Right cardiac atrium (tissue), 5 donors: ENCODE results near the gene FAM107B. TPM values are rescaled to one million over a fixed set of nuclear protein-coding genes. Genes with fewer than 3 reads are reported as not detected.
A peak's percentile ranks its signal among the peaks of the same experiment; 100 is the strongest.
"Not testable (repeated sequence)": the region's sequence is repeated elsewhere in the genome, so short reads cannot be mapped to it uniquely, and the experiment has no call there.

Source experiments
- ATAC-seq, 2 donors: fragments of 200-7000 bp; cut with Tn5 transposase; one replicate each; pipeline versions ENCODE4 v1.8.0 to v1.9.1; 2020; ENCODE audit warnings: moderate library complexity in 2 of 2, mild to moderate bottlenecking in 1 of 2
- DNase-seq, 3 donors: peaks; one replicate each; pipeline ENCODE4 v3.0.0-alpha.2; 2020
- H3K27ac ChIP-seq: one replicate; pipeline ENCODE4 v1.5.1; 2013; ENCODE audit warnings: mild to moderate bottlenecking, low read length, control low read depth, moderate library complexity
- H3K27me3 ChIP-seq: one replicate; pipeline ENCODE4 v1.6.1; 2013; ENCODE audit not compliant: control insufficient read depth, insufficient read depth
- H3K4me1 ChIP-seq: one replicate; pipeline ENCODE4 v1.6.1; 2013; ENCODE audit warnings: low read length; ENCODE audit not compliant: control insufficient read depth, insufficient read depth
- H3K4me3 ChIP-seq: one replicate; pipeline ENCODE4 v1.5.1; 2013; ENCODE audit warnings: low read length, control low read depth
- H3K9me3 ChIP-seq: one replicate; pipeline ENCODE4 v1.6.1; 2013; ENCODE audit warnings: low read length; ENCODE audit not compliant: control insufficient read depth
- WGBS: extraction: QIAGEN DNeasy Blood & Tissue Kit; methylation state at CpG from one replicate; pipeline ENCODE4 v1.1.7; 2013; 5-methylcytosine and 5-hydroxymethylcytosine counted together
- intact Hi-C, 4 donors: fragments of 100-400 bp; cut with DNase I; formaldehyde crosslinking; loops; one replicate each; pipeline versions ENCODE4 v1.11.0 to v1.14.0; 2022 to 2023
- polyA plus RNA-seq: library from polyadenylated mRNA; stranded (reverse); fragments of 200-250 nt; gene quantifications from one replicate; pipeline ENCODE4 v1.2.3, GENCODE V29; 2013
- total RNA-seq, 4 donors: library from RNA; stranded (reverse); fragmentation: NEBNext Ultra II Directional; extraction: Animal tissue kit (Norgen Biotek cat#: 25700); gene quantifications; one replicate each; pipeline ENCODE4 v1.2.1, GENCODE V29; 2021
- donor health status: healthy with polysubstance abuse.
- donor health status: DM: no; HTN: yes; CAD: no.
- donor health status: DM: no; HTN: no; CAD: no.
- donor health status: DM: no; HTN: yes; CAD: no; lungs with severe emphysema.
- donor health status: DM: yes; HTN: yes; CAD: no.

Gene FAM107B
- total and polyA plus RNA-seq, 5 donors, result 4.3 to 18.7 (median 8.0) TPM

DNA sequence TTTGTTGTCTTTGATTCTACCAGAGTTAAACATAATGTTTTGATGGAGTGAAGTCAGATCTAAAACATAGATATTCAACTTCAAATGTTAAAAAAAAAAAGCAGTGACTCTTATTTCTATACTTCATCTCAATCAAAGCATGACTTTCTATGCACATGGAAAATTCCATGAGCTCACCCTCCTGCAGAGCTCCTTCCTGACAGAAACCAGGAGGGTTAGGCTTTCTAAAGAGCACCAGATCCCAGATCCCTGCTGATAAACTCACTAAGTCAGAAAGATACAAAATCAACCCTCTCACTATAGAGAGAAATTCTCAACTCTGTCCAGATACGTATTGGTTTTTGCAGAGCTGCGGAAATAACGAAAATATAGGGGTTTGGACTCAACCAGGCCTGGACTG is 122.6 kb downstream of the FAM107B start:
- no peak for DNase-seq
- intact Hi-C loops, result no loop called here
- 96% methylated on average over 3 of the region's 3 CpGs for WGBS
- Histone ChIP-seq H3K4me1 (no peaks in the 10 kb centered on the region), H3K9me3 (no peaks in the 10 kb centered on the region), H3K27me3 (no peaks in the 10 kb centered on the region), H3K4me3 (no peak overlapping the region), H3K27ac (no peak overlapping the region)
- ATAC-seq, result no peak

DNA sequence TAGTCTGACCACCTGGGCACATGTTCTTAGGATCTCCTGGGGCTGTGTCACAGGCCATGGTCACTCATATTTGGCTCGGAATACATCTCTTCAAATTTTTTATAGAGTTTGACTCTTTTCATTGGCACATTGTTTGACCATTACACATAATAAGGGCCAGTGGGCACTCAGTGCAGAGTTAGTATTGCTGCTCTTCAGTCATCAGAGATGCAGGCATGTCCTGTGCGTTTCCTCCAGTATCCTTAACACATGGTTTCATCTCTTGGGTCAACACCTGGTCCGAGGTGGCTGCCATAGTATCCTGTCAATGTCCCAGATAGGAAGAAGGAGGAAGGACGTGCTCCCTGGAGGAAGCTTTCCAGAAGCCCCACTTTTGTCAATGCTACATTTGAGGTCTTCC is 125.0 kb downstream of the FAM107B start:
- no peak overlapping the region for H3K27ac ChIP-seq
- WGBS, result 93% methylated on average over 4 of the region's 4 CpGs
- intact Hi-C loops, result no loop called here
- H3K27me3 ChIP-seq, result no peaks in the 10 kb centered on the region
- ATAC-seq (no peak), DNase-seq (no peak)
- no peaks in the 10 kb centered on the region for H3K4me1 ChIP-seq
- no peak overlapping the region for H3K4me3 ChIP-seq
- H3K9me3 ChIP-seq, result no peaks in the 10 kb centered on the region

DNA sequence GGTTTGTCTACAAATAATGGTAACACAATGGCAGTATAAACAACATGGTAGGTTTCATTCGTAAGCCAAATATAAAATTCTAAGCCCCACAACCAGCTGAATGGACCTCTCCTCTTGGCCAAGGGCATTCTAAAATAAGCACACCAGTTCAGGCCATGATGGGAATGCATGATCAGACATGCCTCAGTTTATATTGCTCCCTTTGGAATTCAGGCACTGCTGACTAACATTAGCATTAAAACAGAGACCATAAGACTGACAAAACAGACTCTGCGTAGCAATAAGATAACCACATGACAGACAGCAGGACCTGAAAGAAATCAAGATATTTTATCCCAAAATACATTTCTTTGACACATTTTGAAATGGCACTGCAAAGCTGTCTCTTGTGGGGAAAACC is 125.8 kb downstream of the FAM107B start:
- H3K27ac ChIP-seq, result no peak overlapping the region
- H3K4me1 ChIP-seq, result no peaks in the 10 kb centered on the region
- no peaks in the 10 kb centered on the region for H3K9me3 ChIP-seq
- no peaks in the 10 kb centered on the region for H3K27me3 ChIP-seq
- no peak for ATAC-seq
- 87% methylated on average over 2 of the region's 2 CpGs for WGBS
- intact Hi-C loops, result no loop called here
- no peak for DNase-seq
- no peak overlapping the region for H3K4me3 ChIP-seq

DNA sequence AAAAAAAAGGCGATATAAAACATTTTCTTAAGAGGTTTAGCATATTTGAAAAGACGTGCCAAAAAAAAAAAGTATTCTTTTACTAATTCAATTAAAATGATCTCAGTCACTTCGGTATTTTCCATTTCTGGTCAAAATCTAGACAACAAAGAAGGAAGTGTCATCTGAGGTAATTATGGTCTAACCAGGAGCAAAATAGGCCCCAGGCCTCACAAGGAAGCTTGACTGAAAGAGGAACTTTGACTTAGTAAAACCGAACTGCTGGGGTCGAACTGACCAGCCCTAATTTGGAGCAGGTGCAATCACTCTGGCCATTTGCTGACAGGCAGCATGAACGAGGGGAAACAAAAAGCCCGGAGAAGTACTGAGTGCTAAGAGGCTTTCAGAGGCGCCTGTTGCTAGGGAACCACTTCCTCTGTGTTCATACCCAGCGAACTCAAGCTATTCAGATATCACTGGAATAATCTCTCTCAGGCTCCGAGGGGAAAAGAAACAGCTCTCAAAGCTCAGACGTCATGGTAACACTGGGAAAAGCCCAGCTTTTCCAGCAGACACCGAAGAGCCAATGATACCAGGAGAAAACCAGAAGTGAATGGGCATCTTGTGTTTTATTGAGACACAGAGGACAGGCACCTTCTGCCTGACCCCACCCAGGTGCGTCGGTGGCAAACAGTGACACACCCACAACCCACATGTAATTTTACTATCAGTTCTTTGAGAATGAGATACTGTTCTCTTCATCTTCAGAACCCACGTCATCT is 126.5 kb downstream of the FAM107B start:
- no peaks in the 10 kb centered on the region for H3K9me3 ChIP-seq
- DNase-seq (peak; percentile 62 to 82 (median 80)), ATAC-seq (peak; percentile 97)
- 12% methylated on average over 15 of the region's 15 CpGs for WGBS
- intact Hi-C loops, result no loop called here
- no peaks in the 10 kb centered on the region for H3K27me3 ChIP-seq
- H3K4me1 ChIP-seq, result no peaks in the 10 kb centered on the region
- peak overlapping the region; percentile 23 for H3K27ac ChIP-seq
- H3K4me3 ChIP-seq, result no peak overlapping the region

DNA sequence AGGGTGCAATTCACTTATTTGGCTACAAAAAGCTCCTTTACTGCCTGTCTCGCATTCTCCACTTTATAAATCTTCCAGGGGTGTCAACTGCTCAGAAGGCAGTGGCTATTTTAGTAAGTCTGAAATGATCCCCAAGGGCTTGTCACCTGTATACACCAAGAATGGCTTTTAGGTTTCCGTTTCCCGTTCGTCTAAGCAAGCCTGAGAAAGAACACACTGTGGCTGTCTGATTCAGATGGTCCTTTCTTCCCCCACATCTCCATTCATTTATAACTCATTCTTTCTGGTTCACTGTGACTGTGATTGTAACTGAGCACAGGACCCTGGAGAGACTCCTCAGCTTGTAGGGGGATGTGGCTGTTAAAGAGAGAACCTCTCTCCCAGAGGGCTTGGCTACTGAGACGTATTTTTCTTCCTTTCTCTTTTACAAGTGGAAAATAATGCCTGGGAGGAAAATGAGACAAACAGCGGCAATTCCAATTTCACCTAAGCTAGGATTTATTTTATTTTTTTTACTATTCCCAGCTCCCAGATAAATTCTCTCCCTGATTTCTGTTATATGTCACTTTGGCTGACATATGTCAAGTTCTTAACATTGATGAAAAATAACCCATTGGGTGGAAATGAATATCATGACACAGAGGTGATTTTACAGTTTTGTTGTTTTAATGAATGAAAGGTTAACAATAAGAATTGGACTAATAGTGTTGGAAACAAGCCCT is 129.3 kb downstream of the FAM107B start:
- H3K4me3 ChIP-seq, result no peak overlapping the region
- no peaks in the 10 kb centered on the region for H3K4me1 ChIP-seq
- no peak overlapping the region for H3K27ac ChIP-seq
- DNase-seq (no peak), ATAC-seq (no peak)
- WGBS, result 70% methylated on average over 6 of the region's 6 CpGs
- H3K9me3 ChIP-seq, result no peaks in the 10 kb centered on the region
- H3K27me3 ChIP-seq, result no peaks in the 10 kb centered on the region
- intact Hi-C loops, result no loop called here

DNA sequence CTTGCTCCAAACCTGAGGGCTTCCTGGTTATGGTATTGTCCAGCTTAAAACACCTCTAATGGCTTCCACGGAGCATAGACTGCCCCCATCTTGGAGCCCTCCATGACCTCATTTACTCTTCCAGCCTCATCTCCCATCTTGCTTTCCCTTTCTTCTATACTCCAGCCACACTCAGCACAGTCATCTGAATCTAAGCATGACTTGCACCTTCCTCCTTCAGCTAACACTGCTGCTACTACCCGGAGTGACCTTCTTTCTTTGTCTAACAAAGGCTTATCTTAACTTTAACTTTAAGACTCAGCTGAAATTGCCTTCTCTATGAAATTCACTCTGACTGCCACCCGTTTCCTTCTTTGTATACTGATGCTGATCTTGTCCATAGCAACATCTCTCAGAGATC is 135.1 kb downstream of the FAM107B start:
- DNase-seq, result no peak
- 74% methylated on average over 3 of the region's 3 CpGs for WGBS
- H3K4me1 ChIP-seq, result no peaks in the 10 kb centered on the region
- no peaks in the 10 kb centered on the region for H3K9me3 ChIP-seq
- no peaks in the 10 kb centered on the region for H3K27me3 ChIP-seq
- intact Hi-C loops, result no loop called here
- H3K4me3 ChIP-seq, result no peak overlapping the region
- no peak for ATAC-seq
- no peak overlapping the region for H3K27ac ChIP-seq

DNA sequence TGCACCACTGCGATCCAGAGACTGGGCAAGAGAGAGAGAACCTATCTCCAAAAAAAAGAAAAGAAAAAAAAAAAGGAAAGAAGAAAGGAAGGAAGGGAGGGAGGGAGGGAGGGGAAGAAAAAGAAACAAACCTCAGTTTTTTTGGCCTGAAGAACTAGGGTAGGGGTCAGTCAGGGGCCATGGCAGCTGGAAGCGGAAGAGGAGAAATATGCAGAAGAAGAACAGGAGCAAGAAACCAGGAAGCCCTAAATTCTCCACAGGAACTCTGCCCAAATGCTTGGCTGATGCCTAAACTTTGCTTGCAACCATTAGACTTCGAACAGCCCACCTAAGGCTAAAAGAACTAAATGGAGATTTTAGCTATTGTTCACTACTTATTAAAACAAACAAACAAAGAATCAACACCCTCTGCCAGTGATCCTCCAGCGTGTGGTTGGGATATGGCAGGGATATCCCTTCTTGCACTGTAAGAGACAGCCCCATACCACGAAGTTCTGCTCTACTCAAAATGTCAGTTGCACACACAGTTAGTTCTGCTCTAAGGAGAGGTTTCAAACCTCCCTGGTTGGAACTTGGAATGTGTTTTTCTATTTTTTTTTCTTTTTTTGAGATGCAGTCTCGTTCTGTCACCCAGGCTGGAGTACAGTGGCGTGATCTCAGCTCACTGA is 139.5 kb downstream of the FAM107B start:
- ATAC-seq (peak in 1 of 2 donors; percentile 51), DNase-seq (no peak)
- Histone ChIP-seq H3K9me3 (no peaks in the 10 kb centered on the region), H3K4me1 (no peaks in the 10 kb centered on the region), H3K4me3 (no peak overlapping the region), H3K27ac (no peak overlapping the region), H3K27me3 (no peaks in the 10 kb centered on the region)
- intact Hi-C loops, result no loop called here
- 50% methylated on average over 7 of the region's 7 CpGs for WGBS

DNA sequence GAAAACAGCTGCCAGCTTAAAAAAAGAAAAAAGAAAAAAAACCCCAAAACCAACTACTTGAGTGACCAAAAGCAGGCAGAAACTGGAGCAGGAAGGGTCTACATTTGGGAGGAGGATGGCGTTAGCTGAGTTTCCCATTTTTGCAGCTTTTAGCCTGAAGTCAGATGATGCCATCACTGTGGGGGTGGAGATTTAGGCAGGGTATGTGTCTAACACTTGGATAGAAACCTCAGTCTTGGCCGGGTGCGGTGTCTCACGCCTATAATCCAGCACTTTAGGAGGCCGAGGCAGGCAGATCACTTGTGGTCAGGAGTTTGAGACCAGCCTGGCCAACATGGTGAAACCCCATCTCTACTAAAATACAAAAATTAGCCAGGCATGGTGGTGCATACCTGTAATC is 140.1 kb downstream of the FAM107B start:
- H3K4me1 ChIP-seq, H3K9me3 ChIP-seq, H3K27ac ChIP-seq, intact Hi-C loops, H3K27me3 ChIP-seq, H3K4me3 ChIP-seq: not testable (repeated sequence)
- DNase-seq, result peak in 2 of 3 donors; percentile 35 to 52
- peak; percentile 16 to 34 for ATAC-seq
- 53% methylated on average over 5 of the region's 5 CpGs for WGBS

DNA sequence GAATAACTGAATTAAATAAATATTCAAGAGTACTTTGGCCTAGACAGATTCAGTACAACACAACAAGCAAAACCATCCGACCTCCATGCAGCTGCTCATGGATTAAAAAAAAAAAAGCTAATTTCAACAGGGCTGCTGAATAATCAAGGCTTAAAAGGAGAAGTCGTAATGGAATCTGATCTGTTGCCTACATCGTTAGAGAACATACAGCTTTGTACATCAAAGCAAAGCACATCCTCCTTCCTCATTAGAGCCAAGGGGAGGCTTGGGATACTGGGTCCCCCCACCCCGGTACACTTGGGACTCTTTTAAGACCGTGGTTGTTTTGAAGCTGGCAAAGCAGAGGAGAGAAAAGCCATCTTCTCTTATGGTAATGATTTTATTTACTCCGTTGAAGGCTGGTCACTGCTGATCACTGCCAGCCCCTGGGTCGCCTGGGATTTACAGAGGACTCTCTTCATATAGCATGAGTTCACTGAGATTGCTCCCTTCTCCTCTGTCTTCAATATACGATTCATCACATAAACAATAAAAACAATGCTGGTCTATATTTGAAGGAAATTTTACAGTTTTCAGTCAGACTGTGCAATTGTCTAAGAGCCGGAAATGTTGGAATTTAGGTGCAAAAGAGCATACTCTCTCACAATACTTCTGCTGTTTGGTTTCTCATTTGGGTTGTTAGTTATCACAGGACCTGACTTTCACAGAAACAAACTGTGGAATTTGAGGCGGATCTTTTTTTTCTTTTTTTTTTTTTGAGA is 148.8 kb downstream of the FAM107B start:
- Histone ChIP-seq H3K9me3 (no peaks in the 10 kb centered on the region), H3K4me1 (no peaks in the 10 kb centered on the region), H3K4me3 (no peak overlapping the region), H3K27ac (no peak overlapping the region), H3K27me3 (no peaks in the 10 kb centered on the region)
- WGBS, result 65% methylated on average over 10 of the region's 10 CpGs
- DNase-seq, result no peak
- no peak for ATAC-seq
- intact Hi-C loops, result no loop called here

DNA sequence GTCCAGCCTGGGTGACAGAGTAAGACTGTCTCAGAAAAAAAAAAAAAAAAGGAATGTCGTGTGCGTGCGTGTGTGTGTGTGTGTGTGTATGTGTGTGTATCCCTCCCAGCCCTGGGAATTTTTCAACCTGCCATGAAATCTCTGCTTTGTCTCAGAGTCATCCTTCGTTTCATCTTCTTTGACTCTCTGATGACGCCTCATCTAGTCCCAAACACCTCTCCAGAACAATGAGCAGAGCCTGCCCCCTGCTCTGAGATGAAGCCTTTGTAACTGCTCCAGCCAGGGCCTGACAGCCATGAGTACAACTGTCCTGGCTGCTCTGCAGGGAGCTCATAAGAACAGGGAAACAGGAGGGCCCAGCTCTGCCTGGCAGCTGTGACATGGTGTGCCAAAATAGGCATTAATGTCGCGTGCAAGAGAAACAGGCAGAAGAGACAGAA is 149.5 kb downstream of the FAM107B start:
- Histone ChIP-seq H3K27me3 (no peaks in the 10 kb centered on the region), H3K27ac (no peak overlapping the region), H3K4me3 (no peak overlapping the region), H3K9me3 (no peaks in the 10 kb centered on the region), H3K4me1 (no peaks in the 10 kb centered on the region)
- ATAC-seq (no peak), DNase-seq (no peak)
- 66% methylated on average over 7 of the region's 7 CpGs for WGBS
- intact Hi-C loops, result no loop called here
